ENCODE results near the gene COL13A1. TPM values are rescaled to one million over a fixed set of nuclear protein-coding genes. Genes with fewer than 3 reads are reported as not detected.

COL13A1 gene
- total RNA-seq, 1 experiment from 2014 or later, result 3.6 TPM

DNA sequence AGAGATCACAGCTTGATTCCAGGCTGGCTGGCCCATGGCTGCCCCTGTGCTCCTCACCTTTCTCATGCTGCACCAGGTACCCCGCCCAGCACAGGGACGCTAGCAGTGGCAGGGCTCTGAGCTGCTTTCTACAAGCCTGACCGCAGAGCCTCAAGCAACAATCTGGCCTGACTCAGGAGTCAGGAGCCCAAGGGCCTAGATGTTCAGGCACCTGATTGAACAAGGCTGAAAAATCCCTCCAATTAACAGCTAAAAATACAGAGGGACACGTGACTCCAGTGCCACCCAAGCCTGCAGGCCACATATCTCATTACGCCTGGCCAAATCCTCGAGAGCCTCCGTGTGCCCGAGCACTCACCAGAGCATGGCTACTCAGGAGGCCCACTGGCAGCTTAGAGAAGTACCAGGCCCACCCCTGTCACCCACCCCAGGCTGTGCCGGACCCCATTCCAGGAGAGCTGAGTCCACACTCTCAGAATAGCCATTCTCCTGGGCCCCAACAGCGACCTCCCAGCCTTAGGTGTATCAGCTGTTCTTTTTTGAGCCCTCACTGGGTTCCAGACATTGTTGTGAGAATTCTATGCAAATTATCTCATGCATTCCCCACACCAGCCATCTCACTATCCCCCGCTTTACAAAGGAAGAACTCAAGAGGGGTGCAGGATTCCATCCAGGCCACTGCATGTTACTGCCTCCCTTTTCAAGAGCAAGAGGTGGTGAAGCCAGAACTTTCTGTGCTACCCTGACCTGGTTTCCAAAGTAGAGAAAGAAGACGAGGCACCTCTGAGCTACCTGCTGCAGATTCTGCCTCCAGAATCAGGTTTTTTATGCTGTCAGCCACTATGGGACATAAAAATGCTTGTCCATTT, 98.3 kb downstream of the COL13A1 start:
- no peak overlapping the region for H3K27ac ChIP-seq (ENCODE audit: insufficient read length, low read depth, low read length)
- no peak overlapping the region for H3K4me3 Mint-ChIP-seq

More for the DNA sequence above, 98.3 kb downstream of the COL13A1 start:
- Mint-ChIP-seq H3K4me1 (peaks cover 50 to 63% of the 10 kb centered on the region in 2 experiments), H3K27ac (peak overlapping the region in 2 of 3 experiments; percentile 19 to 77; a peak in 1 of 7 replicates), H3K36me3 (ENCODE audit: insufficient read depth in 1 of 3, low read depth in 3 of 3) (peaks cover 0 to 4% (median 0%) of the 10 kb centered on the region in 3 experiments; a peak in 2 of 7 replicates), H3K27me3 (ENCODE audit: low read depth) (peaks cover 8% of the 10 kb centered on the region), H3K9me3 (no peaks in the 10 kb centered on the region)
- Histone ChIP-seq H3K79me2 (ENCODE audit: insufficient read depth, low read length) (no peaks in the 10 kb centered on the region), H2BK12ac (ENCODE audit: insufficient read length, low read depth, low read length) (no peak overlapping the region), H2BK20ac (ENCODE audit: low read depth, low read length, poor library complexity, severe bottlenecking) (no peak overlapping the region), H2AK5ac (ENCODE audit: insufficient read length, low read length) (no peak overlapping the region), H2BK15ac (ENCODE audit: low read depth, low read length) (no peak overlapping the region), H2AFZ (ENCODE audit: low read length) (no peak overlapping the region), H3T11ph (ENCODE audit: low read length) (no peak overlapping the region), H4K20me1 (ENCODE audit: control insufficient read depth, insufficient read depth, insufficient read length) (no peaks in the 10 kb centered on the region), H2BK5ac (ENCODE audit: insufficient read length, low read length) (no peak overlapping the region), H2BK120ac (ENCODE audit: low read depth, low read length, poor library complexity, severe bottlenecking) (no peak overlapping the region), H4K5ac (ENCODE audit: insufficient read length, low read depth, low read length) (no peak overlapping the region), H3K9ac (ENCODE audit: extremely low read depth, insufficient read length, low read length) (no peak overlapping the region), H3K23ac (ENCODE audit: insufficient read length, low read depth, low read length) (no peak overlapping the region), H3K18ac (ENCODE audit: insufficient read length, low read depth, low read length) (no peak overlapping the region), H3K56ac (ENCODE audit: insufficient read length, low read depth, low read length) (no peak overlapping the region), H3K23me2 (ENCODE audit: insufficient read length, low read depth, low read length, poor library complexity, severe bottlenecking) (no peaks in the 10 kb centered on the region), H3K79me1 (ENCODE audit: insufficient read depth, low read depth, low read length, poor library complexity, severe bottlenecking) (no peaks in the 10 kb centered on the region), H3K14ac (ENCODE audit: insufficient read depth, low read length) (no peak overlapping the region), H3K9me3 (ENCODE audit: control insufficient read depth, low read depth, low read length) (no peaks in the 10 kb centered on the region), H3K4me2 (ENCODE audit: insufficient read depth, insufficient read length, low read length) (no peak overlapping the region), H3K4me1 (ENCODE audit: insufficient read depth, low read length) (peaks cover 5% of the 10 kb centered on the region), H3K27me3 (ENCODE audit: insufficient read depth, low read length) (no peaks in the 10 kb centered on the region), H4K91ac (ENCODE audit: insufficient read length, low read depth, low read length) (no peak overlapping the region), H4K8ac (replicated peaks; ENCODE audit: insufficient read length, low read depth, low read length) (no peak overlapping the region), H3K4ac (ENCODE audit: low read depth, low read length) (no peak overlapping the region)
- peak; percentile 49 for DNase-seq
- TF ChIP-seq, protein P1, sequence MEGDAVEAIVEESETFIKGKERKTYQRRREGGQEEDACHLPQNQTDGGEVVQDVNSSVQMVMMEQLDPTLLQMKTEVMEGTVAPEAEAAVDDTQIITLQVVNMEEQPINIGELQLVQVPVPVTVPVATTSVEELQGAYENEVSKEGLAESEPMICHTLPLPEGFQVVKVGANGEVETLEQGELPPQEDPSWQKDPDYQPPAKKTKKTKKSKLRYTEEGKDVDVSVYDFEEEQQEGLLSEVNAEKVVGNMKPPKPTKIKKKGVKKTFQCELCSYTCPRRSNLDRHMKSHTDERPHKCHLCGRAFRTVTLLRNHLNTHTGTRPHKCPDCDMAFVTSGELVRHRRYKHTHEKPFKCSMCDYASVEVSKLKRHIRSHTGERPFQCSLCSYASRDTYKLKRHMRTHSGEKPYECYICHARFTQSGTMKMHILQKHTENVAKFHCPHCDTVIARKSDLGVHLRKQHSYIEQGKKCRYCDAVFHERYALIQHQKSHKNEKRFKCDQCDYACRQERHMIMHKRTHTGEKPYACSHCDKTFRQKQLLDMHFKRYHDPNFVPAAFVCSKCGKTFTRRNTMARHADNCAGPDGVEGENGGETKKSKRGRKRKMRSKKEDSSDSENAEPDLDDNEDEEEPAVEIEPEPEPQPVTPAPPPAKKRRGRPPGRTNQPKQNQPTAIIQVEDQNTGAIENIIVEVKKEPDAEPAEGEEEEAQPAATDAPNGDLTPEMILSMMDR (conservative IDR thresholded peaks at IDR 0.05), result 0 out of 3 replicates have a peak, but pooled peaks have one; percentile 16
- no CpG with 5 or more reads among the region's 12 CpGs for WGBS (ENCODE audit: extremely low coverage, insufficient read length, low lambda C conversion rate)

All from H9 (cell line).